NCI-H226 (cell line): ENCODE measurements around the gene IPP.
A peak's percentile ranks its signal among the peaks of the same experiment; 100 is the strongest.
"Not testable (repeated sequence)": the region's sequence is repeated elsewhere in the genome, so short reads cannot be mapped to it uniquely, and the experiment has no call there.

Experiments used
- DNase-seq: peaks from one replicate; pipeline ENCODE4 v3.0.0-alpha.2; 2015

Gene IPP

GRCh38 chr1:45679123-45679522 lies 71.3 kb downstream of the IPP start:
- DNase-seq, result peak; percentile 39

DNA sequence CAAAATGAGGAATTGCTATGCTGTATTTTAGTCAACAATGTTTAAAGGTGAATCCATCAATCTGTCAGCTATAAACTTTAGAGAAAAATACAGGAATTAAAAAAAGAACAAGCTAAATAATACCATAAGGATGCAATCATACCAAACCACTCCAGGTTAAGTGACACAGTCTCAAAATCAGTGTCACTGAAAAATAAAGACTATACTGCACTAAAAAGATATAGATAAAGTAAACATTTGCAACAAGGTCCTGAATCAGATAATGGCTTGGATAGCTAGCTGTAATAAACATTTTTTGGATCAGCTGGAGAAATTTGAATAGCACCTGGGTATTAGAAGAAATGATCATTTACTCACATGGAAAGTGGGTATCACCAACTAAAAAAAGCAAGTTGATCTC lies 72.0 kb downstream of the IPP start:
- DNase-seq, result no peak

GRCh38 chr1:45677751-45678245 lies 72.7 kb downstream of the IPP start:
- no peak for DNase-seq

- not testable (repeated sequence) for DNase-seq
Observed at GRCh38 chr1:45676553-45676952, 73.9 kb downstream of the IPP start.

DNA sequence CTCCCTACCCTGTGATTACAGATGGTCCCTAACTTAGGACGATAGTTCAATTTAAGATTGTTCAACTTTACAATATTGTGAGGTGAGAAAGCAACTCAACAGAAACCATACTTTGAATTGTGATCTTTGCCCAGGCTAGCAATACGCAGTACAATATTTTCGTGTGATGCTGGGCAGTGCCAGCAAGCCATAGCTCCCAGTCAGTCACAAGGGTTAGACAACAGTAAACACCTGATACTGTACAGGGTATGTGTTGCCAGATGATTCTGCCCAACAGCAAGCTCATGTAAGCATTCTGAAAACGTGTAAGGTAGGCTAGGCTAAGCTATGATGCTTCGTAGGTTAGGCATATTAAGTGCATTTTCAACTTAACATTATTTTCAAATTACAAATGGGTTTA lies 76.0 kb downstream of the IPP start:
- no peak for DNase-seq

DNA sequence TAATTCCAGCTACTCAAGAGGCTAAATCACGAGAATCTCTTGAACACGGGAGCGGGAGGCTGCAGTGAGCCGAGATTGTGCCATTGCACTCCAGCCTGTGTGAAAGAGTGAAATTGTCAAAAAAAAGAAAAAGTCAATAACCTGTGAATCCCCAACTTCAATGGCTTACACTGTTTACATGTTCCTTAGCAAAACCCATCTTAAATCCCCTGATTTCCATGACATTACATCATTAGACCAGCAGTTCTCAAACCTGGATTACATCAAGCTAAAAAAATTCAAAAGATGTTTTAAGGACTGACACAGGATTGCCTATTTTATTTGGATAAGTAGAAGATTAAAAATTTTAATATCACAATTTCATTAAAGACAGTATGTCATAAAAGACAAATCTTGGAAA lies 76.5 kb downstream of the IPP start:
- DNase-seq, result peak; percentile 23

DNA sequence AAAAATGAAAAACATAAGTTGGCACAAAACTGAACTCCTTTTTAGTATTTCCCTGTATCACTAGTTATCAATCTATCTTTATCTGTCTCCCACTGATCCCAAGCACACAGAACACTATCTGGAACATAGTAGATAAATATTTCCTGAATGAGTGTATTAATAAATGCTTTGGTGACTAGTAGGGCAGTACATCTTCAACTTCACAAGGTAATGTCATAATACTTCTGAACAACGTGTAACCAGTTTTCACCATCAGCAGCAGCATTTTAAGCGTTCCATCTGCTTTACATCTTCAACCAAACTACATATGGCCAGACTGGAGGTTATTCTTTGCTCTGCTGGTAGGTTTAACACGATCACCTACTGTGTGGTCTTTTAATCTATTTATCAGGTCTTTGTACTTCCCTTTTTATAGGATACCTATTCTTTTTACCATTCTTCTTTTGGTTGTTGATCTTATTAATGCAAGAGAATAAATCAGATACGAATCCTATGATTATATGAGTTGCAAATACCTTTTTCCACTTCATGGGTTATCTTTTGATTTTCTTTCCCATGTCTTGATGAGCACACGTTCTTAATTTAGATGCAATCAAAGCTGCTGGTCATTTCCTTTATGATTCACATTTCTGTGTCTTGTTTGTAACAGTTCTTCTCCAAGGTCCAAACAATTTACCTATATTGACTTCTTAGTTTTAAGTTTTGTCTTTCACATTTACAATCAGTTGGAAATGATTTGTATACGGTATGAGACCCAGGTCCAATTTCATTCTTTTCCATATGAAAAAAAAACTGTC lies 80.4 kb downstream of the IPP start:
- no peak for DNase-seq

DNA sequence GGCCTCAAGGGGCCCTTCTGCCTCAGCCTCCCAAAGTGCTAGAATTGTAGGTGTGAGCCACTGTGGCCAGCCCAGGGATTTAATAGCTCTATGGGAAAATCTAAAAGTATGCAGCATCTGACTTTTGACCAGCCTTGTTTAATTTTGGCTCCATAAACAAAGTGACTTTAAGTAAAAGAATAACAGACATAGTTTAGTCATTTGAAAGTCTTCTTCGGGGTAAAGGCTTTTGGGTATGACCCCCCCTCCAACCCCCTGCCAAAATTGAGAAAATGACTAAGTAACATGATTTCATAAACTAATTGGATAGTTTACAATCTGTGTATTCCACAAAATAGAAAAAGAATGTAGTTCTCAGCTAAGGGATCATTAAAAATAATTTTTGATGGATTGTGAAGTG lies 81.1 kb downstream of the IPP start:
- DNase-seq, result no peak

- DNase-seq, result no peak
Observed at GRCh38 chr1:45668526-45668925, 81.9 kb downstream of the IPP start.

GRCh38 chr1:45667321-45668111 lies 82.9 kb downstream of the IPP start:
- no peak for DNase-seq

- no peak for DNase-seq
Observed at GRCh38 chr1:45666836-45667235, 83.6 kb downstream of the IPP start.

- no peak for DNase-seq
Observed at GRCh38 chr1:45660336-45660735, 90.1 kb downstream of the IPP start.

GRCh38 chr1:45659222-45659621 lies 91.2 kb downstream of the IPP start:
- no peak for DNase-seq

GRCh38 chr1:45658171-45658570 lies 92.3 kb downstream of the IPP start:
- DNase-seq, result no peak

DNA sequence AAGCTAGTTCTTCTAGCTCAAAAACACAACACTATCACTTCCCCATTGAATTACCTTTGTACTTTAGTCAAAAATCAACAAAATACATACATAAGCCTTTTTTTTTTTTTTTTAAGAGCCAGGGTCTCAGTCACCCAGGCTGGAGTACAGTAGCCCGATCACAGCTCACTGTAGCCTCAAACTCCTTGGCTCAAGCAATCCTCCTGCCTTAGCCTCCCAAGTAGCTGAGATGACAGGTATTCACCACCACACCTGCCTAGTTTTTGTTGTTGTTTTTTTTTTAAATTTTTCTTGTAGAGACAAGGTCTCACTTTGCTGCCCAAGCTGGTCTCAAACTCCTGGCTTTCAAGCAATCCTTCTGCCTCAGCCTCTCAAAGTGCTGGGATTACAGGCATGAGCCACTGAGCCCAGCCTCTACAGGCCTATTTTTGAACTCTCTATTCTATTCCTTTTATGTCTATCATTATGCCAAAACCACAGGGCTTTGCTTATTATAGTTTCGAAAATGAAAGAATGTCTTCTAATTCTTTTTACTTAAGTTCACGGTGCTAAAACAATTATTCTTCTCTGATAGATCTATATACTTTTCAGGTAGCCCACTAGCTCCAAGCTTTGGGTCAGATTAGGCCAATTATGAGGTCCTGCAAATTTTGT lies 93.8 kb downstream of the IPP start:
- DNase-seq, result no peak

DNA sequence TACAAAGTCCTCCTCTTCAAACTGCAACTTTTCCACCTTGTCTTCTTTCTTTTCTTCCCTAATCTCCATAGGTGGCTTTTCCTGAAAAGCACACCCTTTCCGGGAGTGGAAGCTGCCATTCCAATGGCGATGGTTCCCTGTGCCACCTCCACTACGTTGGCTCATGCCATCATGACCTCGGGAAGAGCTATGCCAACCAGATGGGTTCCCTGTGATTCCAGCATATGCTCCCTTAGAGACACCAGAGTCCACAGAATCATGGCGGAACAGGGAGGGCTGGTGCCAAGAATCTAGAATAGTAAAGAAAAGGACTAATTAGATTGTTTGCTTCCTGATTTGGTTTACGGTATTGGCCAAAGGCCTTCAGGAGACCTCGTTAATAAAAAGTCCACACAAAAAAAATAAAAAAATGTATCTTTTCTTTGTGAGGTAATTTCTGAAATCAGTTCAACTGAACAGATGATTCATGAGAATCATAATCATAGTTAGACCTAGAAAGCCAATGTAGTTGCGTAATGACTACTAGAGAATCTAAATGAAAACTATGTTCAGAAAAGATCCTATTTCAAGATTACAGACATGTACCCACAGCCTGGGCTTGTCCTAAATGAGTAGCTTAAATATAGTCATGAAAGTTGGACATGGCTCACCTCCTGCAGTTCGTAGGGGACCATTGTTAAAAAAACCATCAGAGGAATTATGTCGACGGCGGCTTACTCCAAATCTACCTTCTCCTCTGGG lies 95.7 kb downstream of the IPP start:
- DNase-seq, result no peak
